ENCODE data around the gene TNS2. TPM values are rescaled to one million over a fixed set of nuclear protein-coding genes. Genes with fewer than 3 reads are reported as not detected.

The TNS2 gene
- total and polyA plus RNA-seq, 9 of the 15 experiments (the other 6 are each of a cell fraction or from before 2014, with no cell fraction given), result 0.28 to 3.1 (median 1.2) TPM; not detected in 1

DNA sequence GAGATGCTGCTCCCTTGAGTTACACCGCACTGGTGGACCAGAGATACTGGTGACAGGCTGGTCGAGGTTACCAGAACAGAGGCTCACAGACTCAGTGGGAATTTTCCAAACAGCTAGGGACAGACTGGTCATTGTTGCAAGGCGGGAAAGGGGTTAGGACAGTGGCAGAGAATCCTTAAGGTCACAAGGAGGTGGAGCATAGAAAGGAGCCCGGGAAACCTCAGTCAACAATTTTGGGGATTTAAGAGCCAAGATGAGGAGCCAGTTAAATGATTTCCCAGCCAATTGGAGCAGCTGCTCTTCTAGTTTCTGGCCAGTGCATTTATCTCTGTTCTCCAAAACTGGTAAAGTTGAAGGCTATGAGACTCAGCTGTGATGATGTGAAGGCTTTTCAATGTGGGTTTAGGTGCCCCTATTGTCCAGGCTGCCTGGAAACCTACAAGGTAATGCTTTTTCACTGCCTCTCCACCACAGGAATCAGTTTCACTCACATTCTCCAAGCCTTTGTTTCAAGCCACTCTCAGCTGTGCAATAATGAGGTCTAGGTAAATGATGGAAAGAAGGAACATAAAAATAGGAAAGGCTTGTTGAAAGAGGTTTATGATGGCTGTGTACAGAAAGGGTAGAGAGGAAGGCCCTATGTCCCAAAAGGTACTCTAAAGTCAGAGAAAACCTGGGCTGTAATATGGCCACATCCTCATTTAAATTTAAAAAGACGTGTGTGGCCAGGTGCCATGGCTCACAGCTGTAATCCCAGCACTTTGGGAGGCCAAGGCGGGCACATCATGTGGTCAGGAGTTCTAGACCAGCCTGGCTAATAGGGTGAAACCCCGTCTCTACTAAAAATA is 7.0 kb upstream of the TNS2 start:
- Histone ChIP-seq H4K20me1 (replicated peaks; ENCODE audit: control insufficient read depth, insufficient read depth, low read length) (peaks cover 6% of the 10 kb centered on the region), H3K9ac (ENCODE audit: insufficient read depth in 1 of 2, low read depth in 2 of 2, low read length in 2 of 2) (no peak overlapping the region), H3K4me3 (no peak overlapping the region), H3K9me3 (replicated peaks; ENCODE audit: control insufficient read depth, insufficient read depth, low read depth, low read length) (no peaks in the 10 kb centered on the region), H3K79me2 (ENCODE audit: control insufficient read depth, insufficient read depth, low read length) (peaks cover 4% of the 10 kb centered on the region; the same call in 1 of the 3 replicates), H3K36me3 (ENCODE audit: control insufficient read depth, insufficient read depth, low read length) (peaks cover 38% of the 10 kb centered on the region), H2AFZ (ENCODE audit: low read depth, low read length) (no peak overlapping the region), H3K9me1 (ENCODE audit: control insufficient read depth, insufficient read depth, low read length) (no peaks in the 10 kb centered on the region), H3K4me1 (replicated peaks in 1 of 2; ENCODE audit: control insufficient read depth in 2 of 2, insufficient read depth in 2 of 2, low read length in 2 of 2) (peaks cover 20 to 28% of the 10 kb centered on the region in 2 experiments), H3K27me3 (ENCODE audit: control insufficient read depth in 2 of 2, insufficient read depth in 2 of 2, low read length in 2 of 2) (no peaks in the 10 kb centered on the region), H3K27ac (ENCODE audit: extremely low read depth, low read depth, low read length) (no peak overlapping the region), H3K4me2 (ENCODE audit: insufficient read depth, low read length) (no peak overlapping the region)
- in situ Hi-C loops (cut with MboI), result no loop called here
- FAIRE-seq (no peak), ATAC-seq (no peak), DNase-seq (ENCODE audit: extremely low read depth in 1 of 4, low spot score in 3 of 4) (peak in 1 of 4 experiments; percentile 13)
- CTCF ChIA-PET (ENCODE audit: low intra/inter-chr PET ratio), result no interaction called here
- POLR2A ChIA-PET, result interaction anchor here (0.8 to 2.3 kb wide), 5 partner anchors 10 to 35 kb away, joined by 3 to 11 read pairs (median 5); no protein-coding TSS in a partner anchor
- WGBS (ENCODE audit: insufficient coverage, low coverage, missing lambda C conversion rate), result 51% methylated on average over 7 of the region's 7 CpGs
- intact Hi-C loops (cut with micrococcal nuclease), result no loop called here
- BruUV-seq (replicated peaks), result no TSS peak
- no peak for TF ChIP-seq ZBTB43 (CRISPR knock-in tag; IDR thresholded peaks at IDR 0.05)
- TF ChIP-seq POLR2A (conservative IDR thresholded peaks at IDR 0.05), result peak; percentile 85
- peak; percentile 69; the same call in 1 of the 2 replicates for TF ChIP-seq POLR2AphosphoS5 (IDR thresholded peaks at IDR 0.05; ENCODE audit: control insufficient read depth, insufficient read depth, low read depth, low read length)
- TF ChIP-seq NONO (IDR thresholded peaks at IDR 0.05; ENCODE audit: low read depth in 2 of 2, low read length in 1 of 2), result no peak
- TF ChIP-seq POLR2G (IDR thresholded peaks at IDR 0.05; ENCODE audit: low read depth, low read length), result 0 out of 2 replicates have a peak, but pooled peaks have one; percentile 29
- no peak for TF ChIP-seq ZNF57 (CRISPR knock-in tag; IDR thresholded peaks at IDR 0.05)
- TF ChIP-seq, protein P1, sequence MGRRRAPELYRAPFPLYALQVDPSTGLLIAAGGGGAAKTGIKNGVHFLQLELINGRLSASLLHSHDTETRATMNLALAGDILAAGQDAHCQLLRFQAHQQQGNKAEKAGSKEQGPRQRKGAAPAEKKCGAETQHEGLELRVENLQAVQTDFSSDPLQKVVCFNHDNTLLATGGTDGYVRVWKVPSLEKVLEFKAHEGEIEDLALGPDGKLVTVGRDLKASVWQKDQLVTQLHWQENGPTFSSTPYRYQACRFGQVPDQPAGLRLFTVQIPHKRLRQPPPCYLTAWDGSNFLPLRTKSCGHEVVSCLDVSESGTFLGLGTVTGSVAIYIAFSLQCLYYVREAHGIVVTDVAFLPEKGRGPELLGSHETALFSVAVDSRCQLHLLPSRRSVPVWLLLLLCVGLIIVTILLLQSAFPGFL (CRISPR knock-in tag; IDR thresholded peaks at IDR 0.05), result no peak
- TF ChIP-seq ZNF766 (CRISPR knock-in tag; conservative IDR thresholded peaks at IDR 0.05), result no peak
- TF ChIP-seq, protein P2, sequence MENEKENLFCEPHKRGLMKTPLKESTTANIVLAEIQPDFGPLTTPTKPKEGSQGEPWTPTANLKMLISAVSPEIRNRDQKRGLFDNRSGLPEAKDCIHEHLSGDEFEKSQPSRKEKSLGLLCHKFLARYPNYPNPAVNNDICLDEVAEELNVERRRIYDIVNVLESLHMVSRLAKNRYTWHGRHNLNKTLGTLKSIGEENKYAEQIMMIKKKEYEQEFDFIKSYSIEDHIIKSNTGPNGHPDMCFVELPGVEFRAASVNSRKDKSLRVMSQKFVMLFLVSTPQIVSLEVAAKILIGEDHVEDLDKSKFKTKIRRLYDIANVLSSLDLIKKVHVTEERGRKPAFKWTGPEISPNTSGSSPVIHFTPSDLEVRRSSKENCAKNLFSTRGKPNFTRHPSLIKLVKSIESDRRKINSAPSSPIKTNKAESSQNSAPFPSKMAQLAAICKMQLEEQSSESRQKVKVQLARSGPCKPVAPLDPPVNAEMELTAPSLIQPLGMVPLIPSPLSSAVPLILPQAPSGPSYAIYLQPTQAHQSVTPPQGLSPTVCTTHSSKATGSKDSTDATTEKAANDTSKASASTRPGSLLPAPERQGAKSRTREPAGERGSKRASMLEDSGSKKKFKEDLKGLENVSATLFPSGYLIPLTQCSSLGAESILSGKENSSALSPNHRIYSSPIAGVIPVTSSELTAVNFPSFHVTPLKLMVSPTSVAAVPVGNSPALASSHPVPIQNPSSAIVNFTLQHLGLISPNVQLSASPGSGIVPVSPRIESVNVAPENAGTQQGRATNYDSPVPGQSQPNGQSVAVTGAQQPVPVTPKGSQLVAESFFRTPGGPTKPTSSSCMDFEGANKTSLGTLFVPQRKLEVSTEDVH (IDR thresholded peaks at IDR 0.05; ENCODE audit: low read depth, partially characterized antibody), result peak; percentile 29
- peak; percentile 59; the same call in 1 of the 2 replicates for TF ChIP-seq MYNN (IDR thresholded peaks at IDR 0.05)
- no peak for TF ChIP-seq MYNN (CRISPR knock-in tag; IDR thresholded peaks at IDR 0.05)
- TF ChIP-seq PHF8 (IDR thresholded peaks at IDR 0.05; ENCODE audit: borderline replicate concordance, low read length), result no peak
- no peak for TF ChIP-seq RFX7 (CRISPR knock-in tag; IDR thresholded peaks at IDR 0.05)
- peak; percentile 5; the same call in 1 of the 2 replicates for TF ChIP-seq NFIC (IDR thresholded peaks at IDR 0.05)
- TF ChIP-seq SAP30 (IDR thresholded peaks at IDR 0.05; ENCODE audit: borderline replicate concordance, insufficient read depth, low read depth, low read length, poor library complexity, severe bottlenecking), result no peak
- TF ChIP-seq CHD4 (IDR thresholded peaks at IDR 0.05; ENCODE audit: insufficient read depth, insufficient replicate concordance, low read depth, low read length, poor library complexity, severe bottlenecking), result no peak
